OCI-LY1 (cell line): ENCODE data around the gene H1-8.

Source experiments
- H2AFZ ChIP-seq: fragments of 200-600 bp; sonication (generic), shearing (Covaris generic); 2 replicates; pipeline ENCODE4 v1.6.0; 2014; ENCODE audit warnings: antibody characterized with exemption, mild to moderate bottlenecking, low read length
- H3F3A ChIP-seq: fragments of 200-600 bp; sonication (generic), shearing (Covaris generic); 2 replicates; pipeline ENCODE4 v1.6.0; 2014; ENCODE audit warnings: mild to moderate bottlenecking, antibody characterized with exemption, low read length, moderate library complexity; ENCODE audit not compliant: insufficient read depth
- H3K27ac ChIP-seq: fragments of 200-600 bp; sonication (generic); 2 replicates; pipeline ENCODE4 v1.5.1; 2014; ENCODE audit warnings: low read length, mixed run types, mild to moderate bottlenecking, low read depth; ENCODE audit not compliant: poor library complexity, severe bottlenecking
- H3K27me3 ChIP-seq: fragments of 200-600 bp; sonication (generic); 2 replicates; pipeline ENCODE4 v1.6.0; 2014; ENCODE audit warnings: antibody characterized with exemption, mild to moderate bottlenecking, low read length, moderate library complexity; ENCODE audit not compliant: insufficient read depth
- H3K36me3 ChIP-seq: fragments of 200-600 bp; sonication (generic); 2 replicates; pipeline ENCODE4 v1.6.1; 2014; ENCODE audit warnings: mild to moderate bottlenecking, antibody characterized with exemption, low read length, moderate library complexity, mixed read lengths; ENCODE audit not compliant: insufficient read depth
- H3K4me1 ChIP-seq: fragments of 200-600 bp; sonication (generic); 2 replicates; pipeline ENCODE4 v1.5.1; 2014; ENCODE audit warnings: mild to moderate bottlenecking, low read length, moderate library complexity; ENCODE audit not compliant: insufficient read depth, severe bottlenecking
- H3K4me2 ChIP-seq: fragments of 200-600 bp; sonication (generic), shearing (Covaris generic); 2 replicates; pipeline ENCODE4 v1.6.1; 2014; ENCODE audit warnings: low read length
- H3K4me3 ChIP-seq: fragments of 200-600 bp; sonication (generic); 2 replicates; pipeline ENCODE4 v1.5.1; 2014; ENCODE audit warnings: low read length, low read depth, mild to moderate bottlenecking, mixed read lengths; ENCODE audit not compliant: poor library complexity, severe bottlenecking
- H3K79me2 ChIP-seq: fragments of 200-600 bp; shearing (Covaris generic); 2 replicates; pipeline ENCODE4 v1.6.1; 2016; ENCODE audit warnings: mixed run types, low read length, mixed read lengths; ENCODE audit not compliant: insufficient read depth
- H3K9ac ChIP-seq: fragments of 200-600 bp; sonication (generic), shearing (Covaris generic); 2 replicates; pipeline ENCODE4 v1.6.1; 2014; ENCODE audit warnings: mild to moderate bottlenecking, low read length, mixed read lengths
- H3K9me2 ChIP-seq: fragments of 200-600 bp; sonication (generic), shearing (Covaris generic); 2 replicates; pipeline ENCODE4 v1.6.1; 2014; ENCODE audit warnings: low read depth, mild to moderate bottlenecking, low read length, mixed read lengths
- H3K9me3 ChIP-seq: fragments of 200-600 bp; shearing (Covaris generic); 2 replicates; pipeline ENCODE4 v1.6.1; 2014; ENCODE audit warnings: low read length, mixed read lengths
- H4K20me1 ChIP-seq: fragments of 200-600 bp; sonication (generic), shearing (Covaris generic); 2 replicates; pipeline ENCODE4 v1.6.0; 2016; ENCODE audit warnings: mild to moderate bottlenecking, low read length; ENCODE audit not compliant: insufficient read depth
- CTCF ChIP-seq: fragments of 200-600 bp; sonication (generic), shearing (Covaris generic); IDR thresholded peaks from 2 replicates; pipeline ENCODE4 v1.5.1; 2017; ENCODE audit warnings: mild to moderate bottlenecking, antibody characterized with exemption, low read length, moderate library complexity, mixed read lengths
- EZH2 ChIP-seq: fragments of 200-600 bp; sonication (generic), shearing (Covaris generic); IDR thresholded peaks from 2 replicates; pipeline ENCODE4 v1.8.0; 2017; ENCODE audit warnings: borderline replicate concordance, mixed run types, mild to moderate bottlenecking, antibody characterized with exemption, low read length, moderate library complexity, mixed read lengths

The H1-8 gene

GRCh38 chr3:129534428-129535027, 8.4 kb upstream of the H1-8 start:
- Histone ChIP-seq H3K9me3 (no peaks in the 10 kb centered on the region), H3K79me2 (no peaks in the 10 kb centered on the region), H3K27me3 (peaks cover 8% of the 10 kb centered on the region; the same call in 1 of the 2 replicates), H3K4me3 (no peak overlapping the region), H4K20me1 (no peaks in the 10 kb centered on the region), H3K4me2 (no peak overlapping the region), H3K36me3 (no peaks in the 10 kb centered on the region), H3K9ac (no peak overlapping the region), H3K27ac (no peak overlapping the region), H2AFZ (no peak overlapping the region), H3K9me2 (no peaks in the 10 kb centered on the region), H3K4me1 (no peaks in the 10 kb centered on the region), H3F3A (no peaks in the 10 kb centered on the region)
- TF ChIP-seq CTCF (no peak), EZH2 (no peak)

DNA sequence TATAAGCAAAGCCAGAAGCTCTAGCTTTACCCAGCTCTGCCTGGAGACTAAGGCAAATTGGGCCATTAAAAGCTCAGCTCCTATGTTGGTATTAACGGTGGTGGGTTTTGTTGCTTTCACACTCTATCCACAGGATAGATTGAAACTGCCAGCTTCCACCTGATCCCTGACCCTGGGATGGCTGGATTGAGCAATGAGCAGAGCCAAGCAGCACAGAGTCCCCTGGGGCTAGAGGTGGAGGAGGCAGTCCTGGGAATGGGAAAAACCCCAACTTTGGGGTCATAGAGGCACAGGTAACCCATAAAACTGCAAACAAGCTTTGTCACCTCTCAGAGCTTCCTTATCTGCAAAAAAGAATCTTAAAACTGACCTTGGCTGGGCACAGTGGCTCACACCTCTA, 7.9 kb upstream of the H1-8 start:
- Histone ChIP-seq H2AFZ (no peak overlapping the region), H3K9me3 (no peaks in the 10 kb centered on the region), H4K20me1 (no peaks in the 10 kb centered on the region), H3K9ac (no peak overlapping the region), H3K27ac (no peak overlapping the region), H3K4me2 (no peak overlapping the region), H3K27me3 (peaks cover 12% of the 10 kb centered on the region; the same call in 1 of the 2 replicates), H3K4me1 (no peaks in the 10 kb centered on the region), H3F3A (no peaks in the 10 kb centered on the region), H3K4me3 (no peak overlapping the region), H3K9me2 (no peaks in the 10 kb centered on the region), H3K36me3 (no peaks in the 10 kb centered on the region), H3K79me2 (no peaks in the 10 kb centered on the region)
- TF ChIP-seq CTCF, result no peak
- no peak for TF ChIP-seq EZH2

DNA sequence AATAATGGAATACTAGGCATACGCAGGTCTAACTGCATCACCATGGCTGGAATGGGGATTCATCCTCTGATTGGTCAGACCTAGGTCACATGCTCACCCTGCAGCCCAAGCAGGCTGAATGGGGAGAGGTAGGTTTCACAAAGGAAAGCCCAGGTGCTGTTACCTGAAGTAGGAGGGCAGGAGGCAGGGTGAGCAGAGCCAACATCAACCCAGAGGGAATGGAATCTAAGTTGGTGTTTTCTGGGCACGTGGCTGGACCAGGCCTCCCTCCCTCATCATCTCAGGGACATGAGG, 6.7 kb upstream of the H1-8 start:
- no peak overlapping the region for H3K27ac ChIP-seq
- no peaks in the 10 kb centered on the region for H3K9me3 ChIP-seq
- H3K4me2 ChIP-seq, result no peak overlapping the region
- no peaks in the 10 kb centered on the region for H3K79me2 ChIP-seq
- H3K9me2 ChIP-seq, result no peaks in the 10 kb centered on the region
- no peaks in the 10 kb centered on the region for H3K36me3 ChIP-seq
- H4K20me1 ChIP-seq, result no peaks in the 10 kb centered on the region
- TF ChIP-seq CTCF (no peak), EZH2 (no peak)
- no peak overlapping the region for H3K9ac ChIP-seq
- no peaks in the 10 kb centered on the region for H3K4me1 ChIP-seq
- no peak overlapping the region for H2AFZ ChIP-seq
- 0 out of 2 replicates have a peak, but pooled peaks cover 12% of the 10 kb centered on the region for H3K27me3 ChIP-seq
- no peak overlapping the region for H3K4me3 ChIP-seq
- H3F3A ChIP-seq, result no peaks in the 10 kb centered on the region
